HG03066 (cell line): ENCODE data around the gene ZNF358.
A peak's percentile ranks its signal among the peaks of the same experiment; 100 is the strongest.

Experiments used
- ATAC-seq: cut with Tn5 transposase; IDR thresholded peaks from one replicate; pipeline ENCODE4 v1.9.1; 2021; ENCODE audit warnings: low read depth; ENCODE audit not compliant: unreplicated experiment

ZNF358 gene

DNA sequence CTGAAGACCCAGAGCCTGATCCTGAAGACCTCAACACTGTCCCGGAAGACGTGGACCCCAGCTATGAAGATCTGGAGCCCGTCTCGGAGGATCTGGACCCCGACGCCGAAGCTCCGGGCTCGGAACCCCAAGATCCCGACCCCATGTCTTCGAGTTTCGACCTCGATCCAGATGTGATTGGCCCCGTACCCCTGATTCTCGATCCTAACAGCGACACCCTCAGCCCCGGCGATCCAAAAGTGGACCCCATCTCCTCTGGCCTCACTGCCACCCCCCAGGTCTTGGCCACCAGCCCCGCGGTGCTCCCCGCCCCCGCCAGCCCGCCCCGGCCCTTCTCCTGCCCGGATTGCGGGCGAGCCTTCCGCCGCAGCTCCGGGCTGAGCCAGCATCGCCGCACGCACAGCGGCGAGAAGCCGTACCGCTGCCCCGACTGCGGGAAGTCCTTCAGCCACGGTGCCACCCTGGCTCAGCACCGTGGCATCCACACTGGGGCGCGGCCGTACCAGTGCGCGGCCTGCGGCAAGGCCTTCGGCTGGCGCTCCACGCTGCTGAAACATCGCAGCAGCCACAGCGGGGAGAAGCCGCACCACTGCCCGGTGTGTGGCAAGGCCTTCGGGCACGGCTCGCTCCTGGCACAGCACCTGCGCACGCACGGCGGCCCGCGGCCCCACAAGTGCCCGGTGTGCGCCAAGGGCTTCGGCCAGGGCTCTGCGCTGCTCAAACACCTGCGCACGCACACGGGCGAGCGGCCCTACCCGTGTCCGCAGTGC lies 3.6 kb downstream of the ZNF358 start:
- no peak for ATAC-seq

DNA sequence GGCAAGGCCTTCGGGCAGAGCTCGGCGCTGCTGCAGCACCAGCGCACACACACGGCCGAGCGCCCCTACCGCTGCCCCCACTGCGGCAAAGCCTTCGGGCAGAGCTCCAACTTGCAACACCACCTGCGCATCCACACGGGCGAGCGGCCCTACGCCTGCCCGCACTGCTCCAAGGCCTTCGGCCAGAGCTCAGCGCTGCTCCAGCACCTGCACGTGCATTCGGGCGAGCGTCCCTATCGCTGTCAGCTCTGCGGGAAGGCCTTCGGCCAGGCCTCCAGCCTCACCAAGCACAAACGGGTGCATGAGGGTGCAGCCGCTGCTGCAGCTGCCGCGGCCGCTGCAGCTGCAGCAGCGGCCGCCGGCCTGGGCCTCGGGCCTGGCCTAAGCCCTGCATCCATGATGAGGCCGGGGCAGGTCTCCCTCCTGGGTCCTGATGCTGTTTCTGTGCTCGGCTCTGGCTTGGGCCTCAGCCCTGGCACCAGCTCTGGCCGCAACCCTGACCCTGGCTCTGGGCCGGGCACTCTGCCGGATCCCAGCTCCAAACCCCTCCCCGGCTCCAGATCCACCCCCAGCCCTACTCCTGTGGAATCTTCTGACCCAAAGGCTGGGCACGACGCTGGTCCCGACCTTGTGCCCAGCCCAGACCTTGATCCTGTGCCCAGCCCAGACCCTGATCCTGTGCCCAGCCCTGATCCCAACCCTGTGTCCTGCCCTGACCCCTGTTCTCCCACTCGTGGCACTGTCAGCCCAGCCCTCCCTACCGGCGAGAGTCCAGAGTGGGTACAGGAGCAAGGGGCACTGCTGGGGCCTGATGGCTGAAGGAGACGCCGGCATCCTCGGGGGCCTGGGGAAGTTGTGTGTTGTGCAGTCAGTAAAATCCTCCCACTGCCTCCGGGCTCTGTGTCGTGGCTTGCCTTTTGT lies 4.5 kb downstream of the ZNF358 start:
- ATAC-seq: no peak

DNA sequence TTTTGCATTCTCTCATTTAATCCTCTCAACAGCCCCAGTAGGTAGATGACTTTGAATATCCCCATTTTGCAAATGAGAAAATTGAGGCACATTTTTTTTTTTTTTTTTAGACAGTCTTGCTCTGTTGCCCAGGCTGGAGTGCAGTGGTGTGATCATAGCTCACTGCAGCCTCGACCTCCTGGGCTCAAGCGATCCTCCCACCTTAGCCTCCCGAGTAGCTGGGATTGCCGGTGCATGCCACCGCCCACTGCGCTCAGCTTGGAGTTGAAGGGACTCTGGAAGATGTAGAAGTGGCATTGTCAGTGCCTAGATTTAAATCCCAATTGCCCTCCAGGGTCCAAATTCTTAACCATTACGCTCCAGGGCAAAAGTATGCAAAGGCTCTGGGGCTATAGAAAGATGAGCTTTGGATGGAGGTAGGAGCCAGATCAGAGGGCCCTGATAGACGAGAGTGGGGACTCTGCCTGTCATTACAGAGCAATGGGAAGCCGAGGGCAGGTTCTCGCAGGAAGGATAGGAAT lies 5.7 kb downstream of the ZNF358 start:
- ATAC-seq: no peak

DNA sequence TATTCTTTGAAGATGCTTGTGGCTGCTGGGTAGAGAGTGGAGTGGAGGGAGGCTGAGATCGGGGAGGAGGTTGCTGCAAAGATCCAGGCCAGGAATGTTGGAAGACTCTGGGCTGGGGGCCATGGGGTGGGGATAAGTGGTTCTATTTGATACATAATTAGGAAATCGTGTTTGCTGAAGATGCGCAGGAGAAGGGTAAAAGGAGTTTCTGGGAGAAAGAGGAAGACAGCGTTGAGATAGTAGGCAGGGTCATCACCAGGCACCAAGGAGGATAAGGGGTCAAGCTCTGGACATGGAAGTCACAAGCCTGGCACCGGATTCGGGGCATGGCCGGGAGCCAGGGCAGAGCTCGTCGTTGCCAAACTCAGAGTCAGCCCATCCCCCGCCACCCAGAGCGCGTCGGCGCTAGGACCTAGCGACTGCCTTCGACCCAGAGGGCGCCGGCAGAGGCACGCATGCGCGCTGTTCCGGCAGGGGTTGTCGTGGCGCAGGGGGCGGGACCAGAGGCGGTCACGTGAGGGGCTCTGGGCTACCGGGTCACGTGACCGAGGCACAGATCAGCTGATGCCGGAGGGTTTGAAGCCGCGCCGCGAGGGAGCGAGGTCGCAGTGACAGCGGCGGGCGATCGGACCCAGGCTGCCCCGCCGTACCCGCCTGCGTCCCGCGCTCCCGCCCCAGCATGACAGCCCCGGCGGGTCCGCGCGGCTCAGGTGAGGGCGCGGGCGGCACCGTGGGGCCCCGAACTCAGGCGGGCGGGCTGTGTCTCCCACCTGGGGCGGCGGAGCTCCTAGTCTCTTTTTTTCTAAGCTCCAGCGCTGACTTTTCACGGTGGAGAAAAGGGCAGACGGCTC lies 6.4 kb downstream of the ZNF358 start, which contains the start of gene MCOLN1:
Gene MCOLN1 (plus strand): TSS at position 553 of the 851 bp plus-strand sequence. CDS start 127 bp downstream, at position 680.
- peak; percentile 82 for ATAC-seq

DNA sequence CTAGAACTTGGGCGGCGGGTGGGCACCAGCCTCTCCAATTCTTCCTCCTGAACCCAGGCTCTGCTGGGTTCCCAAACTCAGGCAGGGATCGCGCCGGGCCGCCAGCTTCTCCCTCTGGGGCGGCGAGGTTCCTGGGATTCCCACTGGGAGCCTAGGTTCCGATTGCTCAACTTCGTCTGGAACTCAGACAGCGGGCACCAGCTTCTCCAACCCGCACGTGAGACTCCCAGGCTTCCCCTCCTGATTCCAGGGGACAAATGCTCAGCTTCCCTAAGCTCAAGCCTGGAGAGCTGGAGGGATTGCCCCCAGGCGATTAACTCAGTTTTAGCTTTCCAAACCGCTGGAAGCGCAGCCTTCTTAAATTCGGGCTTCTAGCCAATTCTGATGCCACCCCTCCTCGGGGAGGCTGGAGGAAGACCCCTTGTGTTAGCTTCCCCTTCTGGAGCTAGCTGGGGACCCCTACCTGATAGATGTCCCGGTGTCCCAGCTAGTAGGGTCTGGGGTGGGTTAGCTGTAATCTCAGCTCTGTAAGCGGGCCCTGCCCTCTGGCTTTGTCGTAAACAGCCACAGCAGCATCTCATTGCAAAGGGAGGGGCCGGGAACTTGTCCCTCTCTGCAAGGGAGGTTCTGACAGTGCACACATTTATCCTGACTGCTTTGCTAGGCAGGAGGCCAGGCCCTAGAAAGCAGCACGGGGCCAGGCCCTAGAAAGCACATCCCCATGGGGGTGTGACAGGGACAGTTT lies 7.2 kb downstream of the ZNF358 start:
- no peak for ATAC-seq

DNA sequence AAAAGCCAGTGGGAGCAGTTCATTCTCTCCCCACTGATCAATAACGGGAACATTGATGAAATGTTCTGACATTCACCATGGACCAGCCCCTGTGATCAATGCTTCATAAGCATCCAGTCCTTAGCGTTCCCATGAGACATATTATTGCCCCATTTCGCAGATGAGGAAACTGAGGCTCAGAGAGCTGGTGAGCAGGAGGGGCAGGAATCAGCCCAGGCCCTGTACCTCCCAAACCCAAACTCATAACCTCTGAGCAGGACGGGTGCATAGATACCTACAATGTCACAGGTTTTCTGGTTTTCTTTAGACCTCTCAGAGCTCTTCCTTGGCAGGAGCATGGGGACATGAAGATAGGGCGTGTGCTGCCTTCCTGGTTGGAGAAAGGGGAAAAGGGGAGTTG lies 8.6 kb downstream of the ZNF358 start:
- no peak for ATAC-seq

DNA sequence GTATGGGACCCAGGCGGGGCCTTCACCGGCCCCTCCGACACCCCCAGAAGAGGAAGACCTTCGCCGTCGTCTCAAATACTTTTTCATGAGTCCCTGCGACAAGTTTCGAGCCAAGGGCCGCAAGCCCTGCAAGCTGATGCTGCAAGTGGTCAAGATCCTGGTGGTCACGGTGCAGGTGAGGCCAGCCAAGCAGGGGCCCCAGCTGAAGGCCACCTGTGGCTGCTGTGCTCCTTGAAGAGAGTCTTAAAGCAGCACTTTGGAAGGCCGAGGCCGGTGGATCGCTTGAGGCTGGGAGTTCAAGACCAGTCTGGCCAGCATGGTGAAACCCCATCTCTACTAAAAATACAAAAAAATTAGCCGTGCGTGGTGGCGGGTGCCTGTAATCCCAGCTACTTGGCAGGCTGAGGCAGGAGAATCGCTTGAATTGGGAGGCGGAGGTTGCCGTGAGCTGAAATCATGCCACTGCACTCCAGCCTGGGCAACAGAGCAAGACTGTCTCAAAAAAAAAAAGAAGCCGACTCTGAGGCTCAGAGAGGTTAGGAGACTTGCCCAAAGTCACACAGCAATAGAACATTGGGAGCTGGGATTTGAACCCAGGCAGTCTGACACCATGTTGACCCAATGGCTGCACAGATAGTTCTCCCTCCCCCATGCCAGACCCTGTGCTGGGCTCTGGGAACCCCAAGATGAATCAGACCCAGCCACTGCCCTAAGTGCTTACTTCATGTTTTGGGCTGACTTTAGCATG lies 9.3 kb downstream of the ZNF358 start:
- ATAC-seq: no peak

DNA sequence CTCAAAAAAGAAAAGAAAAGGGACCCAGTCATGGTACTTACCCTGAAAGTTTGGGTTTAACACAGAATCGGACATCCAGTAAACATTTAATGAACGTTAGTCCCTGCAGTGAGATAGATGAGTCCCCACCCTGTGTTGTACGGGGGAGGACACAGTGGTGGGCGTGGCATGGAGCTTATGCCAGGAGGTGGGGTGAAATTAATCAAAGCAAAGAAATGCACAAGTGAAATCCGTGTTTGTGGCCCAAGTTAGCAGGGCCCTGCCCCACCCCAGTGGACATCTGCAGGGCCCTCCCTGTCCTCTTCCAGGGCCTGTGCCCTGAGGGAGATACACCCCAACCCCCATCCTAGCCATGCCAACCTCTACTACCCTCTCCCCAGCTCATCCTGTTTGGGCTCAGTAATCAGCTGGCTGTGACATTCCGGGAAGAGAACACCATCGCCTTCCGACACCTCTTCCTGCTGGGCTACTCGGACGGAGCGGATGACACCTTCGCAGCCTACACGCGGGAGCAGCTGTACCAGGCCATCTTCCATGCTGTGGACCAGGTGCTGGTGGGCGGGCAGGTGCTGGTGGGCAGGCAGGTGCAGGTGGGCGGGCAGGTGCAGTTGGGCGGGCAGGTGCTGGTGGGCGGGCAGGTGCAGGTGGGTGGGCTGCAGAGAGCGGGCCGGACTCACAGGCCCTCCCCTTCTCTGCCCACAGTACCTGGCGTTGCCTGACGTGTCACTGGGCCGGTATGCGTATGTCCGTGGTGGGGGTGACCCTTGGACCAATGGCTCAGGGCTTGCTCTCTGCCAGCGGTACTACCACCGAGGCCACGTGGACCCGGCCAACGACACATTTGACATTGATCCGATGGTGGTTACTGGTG lies 10.4 kb downstream of the ZNF358 start:
- no peak for ATAC-seq

DNA sequence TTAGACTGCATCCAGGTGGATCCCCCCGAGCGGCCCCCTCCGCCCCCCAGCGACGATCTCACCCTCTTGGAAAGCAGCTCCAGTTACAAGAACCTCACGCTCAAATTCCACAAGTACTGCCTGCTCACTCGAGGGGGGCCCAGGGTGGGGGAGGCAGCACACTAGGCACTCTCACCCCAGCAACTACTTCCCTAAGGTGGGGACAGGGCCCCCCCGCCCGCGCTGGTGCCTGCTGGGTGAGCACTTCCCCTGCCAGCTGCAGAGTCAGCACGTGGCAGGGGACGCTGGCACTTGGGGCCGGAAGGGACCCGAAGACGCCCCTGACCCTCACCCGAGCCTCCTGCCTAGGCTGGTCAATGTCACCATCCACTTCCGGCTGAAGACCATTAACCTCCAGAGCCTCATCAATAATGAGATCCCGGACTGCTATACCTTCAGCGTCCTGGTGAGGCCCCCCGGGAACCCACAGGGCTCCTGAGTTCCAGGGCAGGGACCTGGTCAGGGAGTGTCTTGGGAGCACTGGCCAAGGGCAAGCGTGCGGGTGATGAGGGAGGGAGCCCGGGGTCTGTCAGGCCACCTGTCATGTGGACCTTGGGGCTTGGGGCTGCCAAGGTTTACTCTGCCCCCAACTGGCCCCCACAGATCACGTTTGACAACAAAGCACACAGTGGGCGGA lies 11.8 kb downstream of the ZNF358 start:
- no peak for ATAC-seq

DNA sequence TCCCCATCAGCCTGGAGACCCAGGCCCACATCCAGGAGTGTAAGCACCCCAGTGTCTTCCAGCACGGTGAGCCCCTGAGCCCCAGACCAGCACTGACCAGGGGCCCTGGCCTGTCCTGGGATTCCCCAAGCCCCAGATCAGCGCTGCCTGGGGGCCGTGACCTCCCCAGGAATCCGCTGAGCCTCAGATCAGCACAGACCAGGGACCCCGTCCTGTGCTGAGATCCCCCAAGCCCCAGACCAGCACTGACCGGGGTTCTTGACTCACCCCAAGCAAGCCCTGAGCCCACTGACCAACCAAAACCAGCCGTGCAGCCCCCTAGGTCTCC lies 12.3 kb downstream of the ZNF358 start:
- no peak for ATAC-seq

DNA sequence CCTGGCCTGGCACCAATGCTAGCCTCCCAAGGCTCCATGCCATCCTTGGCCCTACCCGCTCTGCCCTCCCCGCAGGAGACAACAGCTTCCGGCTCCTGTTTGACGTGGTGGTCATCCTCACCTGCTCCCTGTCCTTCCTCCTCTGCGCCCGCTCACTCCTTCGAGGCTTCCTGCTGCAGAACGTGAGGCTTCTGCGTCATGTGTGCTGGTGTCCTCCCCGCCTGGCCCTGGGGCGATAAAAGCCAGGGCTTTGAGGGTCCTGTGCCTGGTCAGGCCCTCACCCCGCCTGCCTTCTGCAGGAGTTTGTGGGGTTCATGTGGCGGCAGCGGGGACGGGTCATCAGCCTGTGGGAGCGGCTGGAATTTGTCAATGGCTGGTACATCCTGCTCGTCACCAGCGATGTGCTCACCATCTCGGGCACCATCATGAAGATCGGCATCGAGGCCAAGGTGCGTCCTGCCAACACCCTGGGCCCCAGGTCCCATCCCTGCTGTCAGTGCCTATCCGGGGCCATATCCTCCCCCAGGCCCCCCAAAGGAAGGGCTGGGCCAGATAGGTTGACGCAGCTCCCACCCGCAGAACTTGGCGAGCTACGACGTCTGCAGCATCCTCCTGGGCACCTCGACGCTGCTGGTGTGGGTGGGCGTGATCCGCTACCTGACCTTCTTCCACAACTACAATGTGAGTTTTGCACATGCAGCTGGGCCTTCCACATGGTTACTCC lies 12.8 kb downstream of the ZNF358 start:
- no peak for ATAC-seq

DNA sequence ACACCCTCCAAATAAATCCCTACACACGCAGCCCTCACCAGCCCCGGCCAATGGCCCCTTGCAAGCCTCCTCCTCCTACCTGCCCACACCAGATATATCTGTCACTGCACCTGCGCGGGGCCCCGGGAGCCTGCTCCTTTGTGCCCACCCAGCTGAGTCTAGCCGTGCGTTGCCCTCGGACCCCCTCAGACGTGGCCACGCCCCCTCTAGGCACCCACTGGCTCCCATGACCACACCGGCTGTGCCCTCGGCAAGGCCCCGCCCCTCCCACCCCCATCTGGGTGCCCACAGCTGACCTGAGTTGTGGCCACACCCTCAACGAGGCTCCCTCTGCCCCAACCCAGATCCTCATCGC lies 13.3 kb downstream of the ZNF358 start:
- ATAC-seq: no peak

DNA sequence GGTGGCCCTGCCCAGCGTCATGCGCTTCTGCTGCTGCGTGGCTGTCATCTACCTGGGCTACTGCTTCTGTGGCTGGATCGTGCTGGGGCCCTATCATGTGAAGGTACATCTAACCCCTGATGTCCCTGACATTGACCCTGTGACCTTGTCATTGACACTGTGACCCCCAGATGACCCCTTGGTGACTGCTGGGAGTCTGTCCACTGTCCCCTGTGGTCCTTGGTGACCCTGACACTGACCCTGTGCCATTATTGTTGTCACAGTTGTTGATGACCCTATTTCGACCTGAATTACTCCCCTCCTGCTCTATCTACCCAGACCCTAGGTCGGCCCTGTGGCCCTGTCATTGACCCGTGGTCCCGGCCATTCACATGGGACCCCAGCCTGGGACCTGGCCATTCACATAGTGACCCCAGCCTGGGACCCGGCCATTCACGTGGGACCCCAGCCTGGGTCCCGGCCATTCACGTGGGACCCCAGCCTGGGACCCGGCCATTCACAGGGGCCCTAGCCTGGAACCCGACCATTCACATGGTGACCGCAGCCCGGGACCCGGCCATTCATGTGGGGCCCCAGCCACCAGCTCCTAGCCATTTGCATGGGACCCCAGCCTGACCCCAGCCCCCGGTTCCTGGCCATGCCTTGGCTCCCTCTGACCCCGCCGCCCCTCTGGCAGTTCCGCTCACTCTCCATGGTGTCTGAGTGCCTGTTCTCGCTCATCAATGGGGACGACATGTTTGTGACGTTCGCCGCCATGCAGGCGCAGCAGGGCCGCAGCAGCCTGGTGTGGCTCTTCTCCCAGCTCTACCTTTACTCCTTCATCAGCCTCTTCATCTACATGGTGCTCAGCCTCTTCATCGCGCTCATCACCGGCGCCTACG lies 13.9 kb downstream of the ZNF358 start:
- ATAC-seq: no peak

DNA sequence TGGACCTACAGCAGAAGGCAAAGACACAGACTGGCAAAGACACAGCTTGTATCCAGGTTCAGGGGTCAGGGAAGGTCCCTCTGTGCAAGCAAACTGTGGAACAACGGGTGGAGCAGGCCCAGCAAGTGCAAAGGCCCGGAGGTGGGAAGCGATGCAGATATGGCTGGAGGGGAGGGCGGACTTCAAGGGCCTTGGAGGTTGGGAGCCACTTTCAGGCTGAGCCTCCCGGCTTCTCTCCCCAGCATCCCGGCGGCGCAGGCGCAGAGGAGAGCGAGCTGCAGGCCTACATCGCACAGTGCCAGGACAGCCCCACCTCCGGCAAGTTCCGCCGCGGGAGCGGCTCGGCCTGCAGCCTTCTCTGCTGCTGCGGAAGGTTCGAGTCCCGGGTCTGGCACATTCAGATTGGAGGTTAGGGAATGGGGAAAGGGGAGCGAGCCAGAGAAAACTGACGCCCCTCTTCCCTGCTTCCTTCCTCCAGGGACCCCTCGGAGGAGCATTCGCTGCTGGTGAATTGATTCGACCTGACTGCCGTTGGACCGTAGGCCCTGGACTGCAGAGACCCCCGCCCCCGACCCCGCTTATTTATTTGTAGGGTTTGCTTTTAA lies 17.5 kb downstream of the ZNF358 start:
- no peak for ATAC-seq

DNA sequence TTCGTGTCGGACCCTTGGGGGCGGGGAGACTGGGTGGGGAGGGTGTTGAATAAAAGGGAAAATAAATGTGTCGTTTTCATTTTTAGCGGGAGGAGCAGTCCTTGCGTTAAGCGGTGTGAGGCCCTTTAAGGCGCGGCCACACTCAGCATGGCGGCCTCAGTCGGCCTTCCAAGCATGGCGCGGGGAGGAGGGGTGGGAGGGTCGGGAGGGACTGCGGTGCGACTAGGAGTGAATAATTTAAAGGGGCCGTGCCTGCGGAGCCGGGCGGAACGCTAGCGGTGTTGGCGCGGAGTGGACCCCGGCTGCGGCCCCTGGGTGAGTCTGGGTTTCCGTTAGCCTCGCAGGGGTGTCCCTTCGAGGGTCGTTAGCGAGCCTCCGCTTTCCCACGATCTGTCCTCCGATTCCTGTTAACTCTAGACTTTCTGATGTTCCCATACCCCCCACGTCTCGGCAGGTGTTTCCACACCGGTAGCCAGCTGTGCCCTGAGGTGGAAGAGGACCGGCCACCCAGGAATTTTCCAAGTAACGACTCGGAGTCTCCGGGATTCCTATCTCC lies 18.1 kb downstream of the ZNF358 start:
- ATAC-seq: no peak
